Mammary epithelial cell (primary cell): Measurements from ENCODE around the gene EXOC6B.

Source experiments
- CTCF ChIP-seq, 2 donors: IDR thresholded peaks in 1 of 2; conservative IDR thresholded peaks in 1 of 2; 2 replicates each; pipeline ENCODE4 v1.5.1; 2011 to 2012; ENCODE audit warnings: inconsistent platforms in 2 of 2, low read length in 2 of 2, mild to moderate bottlenecking in 2 of 2, control low read depth in 1 of 2, low read depth in 1 of 2; ENCODE audit not compliant: insufficient read depth in 1 of 2; ENCODE audit errors: extremely low read depth in 1 of 2
- EZH2 ChIP-seq: IDR thresholded peaks from 2 replicates; pipeline ENCODE4 v1.6.1; 2012; ENCODE audit warnings: low read length, inconsistent platforms, borderline replicate concordance

GRCh38 chr2:72623481-72623880, 202.4 kb downstream of the EXOC6B start:
- no peak for TF ChIP-seq CTCF (conservative IDR thresholded peaks at IDR 0.05 in 1 of 2, IDR thresholded peaks at IDR 0.05 in 1 of 2; ENCODE audit: extremely low read depth in 1 of 2, insufficient read depth in 1 of 2, low read depth in 1 of 2, low read length in 2 of 2)
- no peak for TF ChIP-seq EZH2
